ENCODE measurements around the gene NRXN2.

The NRXN2 gene

GRCh38 chr11:64718780-64719124, 4.2 kb downstream of the NRXN2 start:
- Histone ChIP-seq H3K9me3 (ENCODE audit: low read length) (no peaks in the 10 kb centered on the region), H3K27ac (ENCODE audit: low read depth, low read length, poor library complexity, severe bottlenecking) (no peak overlapping the region), H2AFZ (ENCODE audit: low read length) (no peak overlapping the region), H3K4me1 (ENCODE audit: insufficient read depth, low read length, severe bottlenecking) (peaks cover 2% of the 10 kb centered on the region), H3K79me2 (ENCODE audit: insufficient read depth, low read length) (no peaks in the 10 kb centered on the region), H3K27me3 (ENCODE audit: insufficient read depth, low read length) (peaks cover 15% of the 10 kb centered on the region), H3K9me2 (ENCODE audit: low read depth, low read length) (no peaks in the 10 kb centered on the region), H3K9ac (ENCODE audit: low read length) (no peak overlapping the region), H4K20me1 (ENCODE audit: insufficient read depth, low read length) (no peaks in the 10 kb centered on the region), H3K36me3 (ENCODE audit: insufficient read depth, low read length) (no peaks in the 10 kb centered on the region), H3F3A (ENCODE audit: insufficient read depth, low read length) (no peaks in the 10 kb centered on the region), H3K4me2 (ENCODE audit: low read length) (no peak overlapping the region), H3K4me3 (ENCODE audit: low read depth, low read length, poor library complexity, severe bottlenecking) (no peak overlapping the region)
- TF ChIP-seq EZH2 (IDR thresholded peaks at IDR 0.05; ENCODE audit: borderline replicate concordance, low read length) (no peak), CTCF (IDR thresholded peaks at IDR 0.05; ENCODE audit: low read length) (no peak)

GRCh38 chr11:64718084-64718779, 4.8 kb downstream of the NRXN2 start:
- peaks cover 15% of the 10 kb centered on the region for H3K27me3 ChIP-seq (ENCODE audit: insufficient read depth, low read length)
- no peaks in the 10 kb centered on the region for H3K79me2 ChIP-seq (ENCODE audit: insufficient read depth, low read length)
- H2AFZ ChIP-seq (ENCODE audit: low read length), result no peak overlapping the region
- H3K4me2 ChIP-seq (ENCODE audit: low read length), result no peak overlapping the region
- no peaks in the 10 kb centered on the region for H3K36me3 ChIP-seq (ENCODE audit: insufficient read depth, low read length)
- no peaks in the 10 kb centered on the region for H3K9me3 ChIP-seq (ENCODE audit: low read length)
- no peaks in the 10 kb centered on the region for H3F3A ChIP-seq (ENCODE audit: insufficient read depth, low read length)
- H3K9me2 ChIP-seq (ENCODE audit: low read depth, low read length), result no peaks in the 10 kb centered on the region
- TF ChIP-seq EZH2 (IDR thresholded peaks at IDR 0.05; ENCODE audit: borderline replicate concordance, low read length) (no peak), CTCF (IDR thresholded peaks at IDR 0.05; ENCODE audit: low read length) (no peak)
- no peaks in the 10 kb centered on the region for H4K20me1 ChIP-seq (ENCODE audit: insufficient read depth, low read length)
- no peak overlapping the region for H3K4me3 ChIP-seq (ENCODE audit: low read depth, low read length, poor library complexity, severe bottlenecking)
- no peak overlapping the region for H3K27ac ChIP-seq (ENCODE audit: low read depth, low read length, poor library complexity, severe bottlenecking)
- H3K4me1 ChIP-seq (ENCODE audit: insufficient read depth, low read length, severe bottlenecking), result no peaks in the 10 kb centered on the region
- no peak overlapping the region for H3K9ac ChIP-seq (ENCODE audit: low read length)

- Histone ChIP-seq H3K36me3 (ENCODE audit: insufficient read depth, low read length) (no peaks in the 10 kb centered on the region), H3K27ac (ENCODE audit: low read depth, low read length, poor library complexity, severe bottlenecking) (no peak overlapping the region), H3K4me2 (ENCODE audit: low read length) (no peak overlapping the region), H3K79me2 (ENCODE audit: insufficient read depth, low read length) (no peaks in the 10 kb centered on the region), H4K20me1 (ENCODE audit: insufficient read depth, low read length) (no peaks in the 10 kb centered on the region), H3F3A (ENCODE audit: insufficient read depth, low read length) (no peaks in the 10 kb centered on the region), H2AFZ (ENCODE audit: low read length) (no peak overlapping the region), H3K4me3 (ENCODE audit: low read depth, low read length, poor library complexity, severe bottlenecking) (no peak overlapping the region), H3K27me3 (ENCODE audit: insufficient read depth, low read length) (peaks cover 13% of the 10 kb centered on the region), H3K9me3 (ENCODE audit: low read length) (no peaks in the 10 kb centered on the region), H3K9me2 (ENCODE audit: low read depth, low read length) (no peaks in the 10 kb centered on the region), H3K4me1 (ENCODE audit: insufficient read depth, low read length, severe bottlenecking) (no peaks in the 10 kb centered on the region), H3K9ac (ENCODE audit: low read length) (no peak overlapping the region)
- TF ChIP-seq EZH2 (IDR thresholded peaks at IDR 0.05; ENCODE audit: borderline replicate concordance, low read length) (no peak), CTCF (IDR thresholded peaks at IDR 0.05; ENCODE audit: low read length) (no peak)
Measured at GRCh38 chr11:64717268-64717578, 5.8 kb downstream of the NRXN2 start.
